Astrocyte (in vitro differentiated cells and primary cell): ENCODE results near the gene MRPL12. TPM values are rescaled to one million over a fixed set of nuclear protein-coding genes. Genes with fewer than 3 reads are reported as not detected.

Experiments used
- DNase-seq: peaks from one replicate; pipeline ENCODE4 v3.0.0-alpha.2; 2010; ENCODE audit warnings: low read depth
- FAIRE-seq: peaks from 2 replicates; lab custom pipeline; 2011; peaks lifted over from hg19 to GRCh38; lab: Jason Lieb, UNC
- H2AFZ ChIP-seq: 2 replicates; pipeline ENCODE4 v1.6.0; 2012; ENCODE audit warnings: low read depth, low read length, inconsistent platforms
- H3K27ac ChIP-seq: 2 replicates; pipeline ENCODE4 v1.5.1; 2011; ENCODE audit warnings: low read depth, low read length, inconsistent platforms
- H3K27me3 ChIP-seq: 2 replicates; pipeline ENCODE4 v1.6.0; 2011; ENCODE audit warnings: low read length, inconsistent platforms; ENCODE audit not compliant: insufficient read depth
- H3K36me3 ChIP-seq: 2 replicates; pipeline ENCODE4 v1.5.1; 2011; ENCODE audit warnings: low read length, inconsistent platforms; ENCODE audit not compliant: insufficient read depth
- H3K4me1 ChIP-seq: 2 replicates; pipeline ENCODE4 v1.5.1; 2011; ENCODE audit warnings: low read length, inconsistent platforms; ENCODE audit not compliant: insufficient read depth
- H3K4me2 ChIP-seq: 2 replicates; pipeline ENCODE4 v1.6.0; 2012; ENCODE audit warnings: low read length, inconsistent platforms
- H3K4me3 ChIP-seq: 2 replicates; pipeline ENCODE4 v1.5.1; 2011; ENCODE audit warnings: low read depth, mild to moderate bottlenecking, low read length, inconsistent platforms; ENCODE audit not compliant: insufficient read depth
- H3K79me2 ChIP-seq: 2 replicates; pipeline ENCODE4 v1.6.0; 2012; ENCODE audit warnings: mild to moderate bottlenecking, low read length, inconsistent platforms; ENCODE audit not compliant: insufficient read depth
- H3K9ac ChIP-seq: 2 replicates; pipeline ENCODE4 v1.6.0; 2012; ENCODE audit warnings: mild to moderate bottlenecking, low read length, inconsistent platforms
- H3K9me3 ChIP-seq: 2 replicates; pipeline ENCODE4 v1.5.1; 2012; ENCODE audit warnings: low read depth, mild to moderate bottlenecking, low read length, inconsistent platforms; ENCODE audit not compliant: insufficient read depth
- H4K20me1 ChIP-seq: 2 replicates; pipeline ENCODE4 v1.6.0; 2012; ENCODE audit warnings: low read length, inconsistent platforms; ENCODE audit not compliant: insufficient read depth
- H3K27ac Mint-ChIP-seq: one replicate; pipeline ENCODE4 v1.8.0; 2021; ENCODE audit warnings: mild to moderate bottlenecking, mixed read lengths; ENCODE audit not compliant: unreplicated experiment
- H3K27me3 Mint-ChIP-seq: one replicate; pipeline ENCODE4 v1.8.0; 2021; ENCODE audit warnings: low read depth, mixed read lengths; ENCODE audit not compliant: unreplicated experiment
- H3K36me3 Mint-ChIP-seq: one replicate; pipeline ENCODE4 v1.8.0; 2021; ENCODE audit warnings: low read depth, mixed read lengths; ENCODE audit not compliant: unreplicated experiment
- H3K4me1 Mint-ChIP-seq: one replicate; pipeline ENCODE4 v1.8.0; 2021; ENCODE audit warnings: low read depth, mixed read lengths; ENCODE audit not compliant: unreplicated experiment
- H3K4me3 Mint-ChIP-seq: one replicate; pipeline ENCODE4 v1.8.0; 2021; ENCODE audit warnings: mild to moderate bottlenecking, moderate library complexity, mixed read lengths; ENCODE audit not compliant: unreplicated experiment
- H3K9me3 Mint-ChIP-seq: one replicate; pipeline ENCODE4 v1.8.0; 2021; ENCODE audit warnings: mild to moderate bottlenecking, mixed read lengths; ENCODE audit not compliant: unreplicated experiment
- EZH2 ChIP-seq: IDR thresholded peaks from 2 replicates; pipeline ENCODE4 v1.6.1; 2012; ENCODE audit warnings: mild to moderate bottlenecking, low read length, inconsistent platforms; ENCODE audit not compliant: insufficient read depth
- total RNA-seq: library from RNA; stranded (reverse); gene quantifications from 2 replicates; pipeline ENCODE4 v1.2.1, GENCODE V29; 2021
- TF ChIP-seq, protein P1 (sequence below): IDR thresholded peaks from 2 replicates; pipeline ENCODE4 v1.5.1; 2011; ENCODE audit warnings: low read depth, mild to moderate bottlenecking, inconsistent platforms, low read length, moderate library complexity; ENCODE audit not compliant: insufficient read depth

The MRPL12 gene
- total RNA-seq, 1 donor from 2014 or later, result 69.9 TPM

DNA sequence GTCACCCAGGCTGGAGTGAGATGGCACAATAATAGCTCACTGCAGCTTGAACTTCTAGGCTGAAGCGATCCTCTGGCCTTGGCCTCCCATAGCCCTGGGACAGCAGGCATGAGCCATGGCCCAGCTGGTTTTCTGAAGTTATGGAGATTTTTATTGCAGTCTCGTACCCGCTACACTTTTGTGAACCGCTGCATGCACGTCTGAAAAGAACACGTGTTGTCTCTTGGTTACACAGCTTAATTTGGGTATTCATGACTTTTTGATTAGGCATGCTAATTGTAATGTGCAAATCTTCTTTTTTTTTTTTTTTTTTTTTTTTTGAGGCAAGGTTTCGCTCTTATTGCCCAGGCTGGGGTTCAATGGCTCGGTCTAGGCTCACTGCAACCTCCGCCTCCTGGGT, 22.3 kb downstream of the MRPL12 start:
- peaks cover 8% of the 10 kb centered on the region for H3K27me3 Mint-ChIP-seq
- no peak overlapping the region for H3K4me3 Mint-ChIP-seq
- Histone ChIP-seq H3K9ac (no peak overlapping the region), H3K9me3 (no peaks in the 10 kb centered on the region), H3K4me3 (no peak overlapping the region), H2AFZ (no peak overlapping the region), H3K79me2 (no peaks in the 10 kb centered on the region), H3K27ac (no peak overlapping the region), H3K4me2 (no peak overlapping the region), H4K20me1 (no peaks in the 10 kb centered on the region), H3K4me1 (no peaks in the 10 kb centered on the region), H3K27me3 (no peaks in the 10 kb centered on the region), H3K36me3 (no peaks in the 10 kb centered on the region)
- H3K27ac Mint-ChIP-seq, result no peak overlapping the region
- DNase-seq (no peak), FAIRE-seq (no peak)
- no peak for TF ChIP-seq EZH2
- TF ChIP-seq, protein P1, sequence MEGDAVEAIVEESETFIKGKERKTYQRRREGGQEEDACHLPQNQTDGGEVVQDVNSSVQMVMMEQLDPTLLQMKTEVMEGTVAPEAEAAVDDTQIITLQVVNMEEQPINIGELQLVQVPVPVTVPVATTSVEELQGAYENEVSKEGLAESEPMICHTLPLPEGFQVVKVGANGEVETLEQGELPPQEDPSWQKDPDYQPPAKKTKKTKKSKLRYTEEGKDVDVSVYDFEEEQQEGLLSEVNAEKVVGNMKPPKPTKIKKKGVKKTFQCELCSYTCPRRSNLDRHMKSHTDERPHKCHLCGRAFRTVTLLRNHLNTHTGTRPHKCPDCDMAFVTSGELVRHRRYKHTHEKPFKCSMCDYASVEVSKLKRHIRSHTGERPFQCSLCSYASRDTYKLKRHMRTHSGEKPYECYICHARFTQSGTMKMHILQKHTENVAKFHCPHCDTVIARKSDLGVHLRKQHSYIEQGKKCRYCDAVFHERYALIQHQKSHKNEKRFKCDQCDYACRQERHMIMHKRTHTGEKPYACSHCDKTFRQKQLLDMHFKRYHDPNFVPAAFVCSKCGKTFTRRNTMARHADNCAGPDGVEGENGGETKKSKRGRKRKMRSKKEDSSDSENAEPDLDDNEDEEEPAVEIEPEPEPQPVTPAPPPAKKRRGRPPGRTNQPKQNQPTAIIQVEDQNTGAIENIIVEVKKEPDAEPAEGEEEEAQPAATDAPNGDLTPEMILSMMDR, result no peak
- no peaks in the 10 kb centered on the region for H3K36me3 Mint-ChIP-seq
- H3K9me3 Mint-ChIP-seq, result no peaks in the 10 kb centered on the region
- H3K4me1 Mint-ChIP-seq, result no peaks in the 10 kb centered on the region

- FAIRE-seq (no peak), DNase-seq (no peak)
- no peak overlapping the region for H3K4me2 ChIP-seq
- H3K9ac ChIP-seq, result no peak overlapping the region
- peaks cover 1% of the 10 kb centered on the region for H3K4me1 ChIP-seq
- H3K27ac ChIP-seq, result no peak overlapping the region
- Mint-ChIP-seq H3K27me3 (peaks cover 8% of the 10 kb centered on the region), H3K27ac (no peak overlapping the region), H3K4me3 (no peak overlapping the region), H3K9me3 (no peaks in the 10 kb centered on the region), H3K4me1 (no peaks in the 10 kb centered on the region), H3K36me3 (no peaks in the 10 kb centered on the region)
- no peaks in the 10 kb centered on the region for H4K20me1 ChIP-seq
- H3K9me3 ChIP-seq, result no peaks in the 10 kb centered on the region
- H2AFZ ChIP-seq, result no peak overlapping the region
- no peaks in the 10 kb centered on the region for H3K36me3 ChIP-seq
- peaks cover 2% of the 10 kb centered on the region for H3K27me3 ChIP-seq
- TF ChIP-seq, protein P1, result no peak
- TF ChIP-seq EZH2, result no peak
- no peaks in the 10 kb centered on the region for H3K79me2 ChIP-seq
- H3K4me3 ChIP-seq, result no peak overlapping the region
Measured at GRCh38 chr17:81726004-81726403, 22.8 kb downstream of the MRPL12 start.

DNA sequence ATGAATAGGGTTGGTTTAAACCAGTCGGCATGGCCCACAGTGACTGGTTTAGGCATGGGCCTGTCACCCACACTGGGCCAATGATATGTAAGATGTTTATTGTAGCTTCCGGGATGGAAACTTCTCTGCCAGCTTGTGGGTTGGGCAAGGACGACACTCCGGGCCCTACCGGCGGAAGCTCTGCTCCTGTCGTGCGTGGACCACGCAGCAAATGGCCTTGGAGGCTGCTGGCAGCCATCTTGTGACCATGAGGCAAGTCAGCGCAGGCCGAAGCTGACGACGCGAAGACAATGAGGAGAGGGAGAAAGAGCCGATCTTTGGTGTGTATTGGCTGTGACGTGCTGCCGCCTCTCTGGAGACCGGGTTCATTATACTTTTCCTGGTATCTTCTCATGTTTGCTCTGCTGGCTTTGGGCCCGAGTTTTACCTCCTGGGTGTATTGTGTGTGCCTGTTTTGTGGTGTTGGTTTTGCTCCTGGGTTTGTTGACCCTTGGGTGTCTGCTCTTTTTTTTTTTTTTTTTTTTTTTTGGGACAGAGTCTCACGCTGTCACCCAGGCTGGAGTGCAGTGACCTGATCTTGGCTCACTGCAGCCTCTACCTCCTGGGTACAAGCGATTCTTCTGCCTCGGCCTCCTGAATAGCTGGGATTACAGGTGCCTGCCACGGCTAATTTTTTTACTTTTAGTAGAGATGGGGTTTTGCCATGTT, 24.3 kb downstream of the MRPL12 start:
- no peak for FAIRE-seq
- TF ChIP-seq, protein P1, result no peak
- no peak for TF ChIP-seq EZH2
- no peaks in the 10 kb centered on the region for H3K79me2 ChIP-seq
- H3K36me3 ChIP-seq, result no peaks in the 10 kb centered on the region
- Mint-ChIP-seq H3K9me3 (no peaks in the 10 kb centered on the region), H3K4me1 (no peaks in the 10 kb centered on the region), H3K27me3 (peaks cover 11% of the 10 kb centered on the region), H3K27ac (no peak overlapping the region), H3K36me3 (no peaks in the 10 kb centered on the region), H3K4me3 (no peak overlapping the region)
- peaks cover 7% of the 10 kb centered on the region for H3K27me3 ChIP-seq
- DNase-seq, result no peak
- no peak overlapping the region for H3K27ac ChIP-seq
- H3K4me1 ChIP-seq, result peaks cover 3% of the 10 kb centered on the region
- no peaks in the 10 kb centered on the region for H4K20me1 ChIP-seq
- H3K4me3 ChIP-seq, result no peak overlapping the region
- no peak overlapping the region for H3K4me2 ChIP-seq
- no peaks in the 10 kb centered on the region for H3K9me3 ChIP-seq
- H2AFZ ChIP-seq, result no peak overlapping the region
- no peak overlapping the region for H3K9ac ChIP-seq
